OCI-LY7 (cell line): ENCODE results near the gene NCKAP5.

ENCODE experiments used
- CTCF ChIP-seq: fragments of 200-600 bp; sonication (generic); conservative IDR thresholded peaks from 2 replicates; pipeline ENCODE4 v1.5.1; 2014; ENCODE audit warnings: mild to moderate bottlenecking, antibody characterized with exemption, low read length, moderate library complexity, mixed read lengths
- EZH2phosphoT487 ChIP-seq: fragments of 200-600 bp; sonication (generic); IDR thresholded peaks from 2 replicates; pipeline ENCODE4 v1.6.1; 2018; ENCODE audit warnings: low read depth, borderline replicate concordance, mild to moderate bottlenecking, mixed run types, antibody characterized with exemption, low read length, moderate library complexity, mixed read lengths

- no peak for TF ChIP-seq CTCF
- TF ChIP-seq EZH2phosphoT487 = no peak
These were observed 737.9 kb downstream of the NCKAP5 start for GRCh38 chr2:132830321-132830827.
